Kidney epithelial cell (primary cell): ENCODE data around the gene BIRC5. TPM values are rescaled to one million over a fixed set of nuclear protein-coding genes. Genes with fewer than 3 reads are reported as not detected.
A peak's percentile ranks its signal among the peaks of the same experiment; 100 is the strongest.

Experiments
- DNase-seq: peaks from one replicate; pipeline ENCODE4 v3.0.0-alpha.2; 2010; ENCODE audit warnings: low read depth
- H3K27me3 ChIP-seq: 2 replicates; pipeline ENCODE4 v1.6.0; 2011; ENCODE audit warnings: low read length; ENCODE audit not compliant: control insufficient read depth, insufficient read depth
- H3K36me3 ChIP-seq: 2 replicates; pipeline ENCODE4 v1.5.1; 2011; ENCODE audit warnings: low read length; ENCODE audit not compliant: control insufficient read depth, insufficient read depth
- H3K4me3 ChIP-seq: 2 replicates; pipeline ENCODE4 v1.5.1; 2011; ENCODE audit warnings: low read depth, mild to moderate bottlenecking, control low read depth, low read length
- CTCF ChIP-seq: IDR thresholded peaks from 2 replicates; pipeline ENCODE4 v1.5.1; 2011; ENCODE audit warnings: mild to moderate bottlenecking, moderate library complexity, low read length, control low read depth, inconsistent platforms; ENCODE audit not compliant: insufficient read depth, poor library complexity, severe bottlenecking
- total RNA-seq: library from RNA; depleted of rRNA; stranded (reverse); fragments of >200 nt; gene quantifications from 2 replicates; pipeline ENCODE4 v1.2.3, GENCODE V29; 2015

BIRC5 gene
- total RNA-seq, 1 donor from 2014 or later, result 7.2 TPM

- H3K4me3 ChIP-seq, result no peak overlapping the region
- H3K36me3 ChIP-seq, result no peaks in the 10 kb centered on the region
- no peak for TF ChIP-seq CTCF
- H3K27me3 ChIP-seq, result peaks cover 17% of the 10 kb centered on the region
- DNase-seq, result no peak
Observed at GRCh38 chr17:78268951-78269905, 55.2 kb downstream of the BIRC5 start.

GRCh38 chr17:78269955-78270381 is 55.9 kb downstream of the BIRC5 start:
- H3K36me3 ChIP-seq, result no peaks in the 10 kb centered on the region

GRCh38 chr17:78271419-78272170 is 57.5 kb downstream of the BIRC5 start:
- TF ChIP-seq CTCF, result no peak
- DNase-seq, result no peak
- Histone ChIP-seq H3K36me3 (no peaks in the 10 kb centered on the region), H3K27me3 (peaks cover 17% of the 10 kb centered on the region), H3K4me3 (no peak overlapping the region)

More at GRCh38 chr17:78269955-78270381, 55.9 kb downstream of the BIRC5 start:
- H3K27me3 ChIP-seq, result peaks cover 17% of the 10 kb centered on the region
- DNase-seq, result no peak
- H3K4me3 ChIP-seq, result no peak overlapping the region
- no peak for TF ChIP-seq CTCF

GRCh38 chr17:78272181-78272913 is 58.3 kb downstream of the BIRC5 start:
- peak; percentile 86 for DNase-seq

GRCh38 chr17:78272914-78273258 is 58.8 kb downstream of the BIRC5 start:
- no peaks in the 10 kb centered on the region for H3K36me3 ChIP-seq
- peaks cover 17% of the 10 kb centered on the region for H3K27me3 ChIP-seq
- no peak for DNase-seq
- no peak for TF ChIP-seq CTCF
- H3K4me3 ChIP-seq, result no peak overlapping the region

More at GRCh38 chr17:78272181-78272913, 58.3 kb downstream of the BIRC5 start:
- TF ChIP-seq CTCF, result no peak
- Histone ChIP-seq H3K27me3 (peaks cover 17% of the 10 kb centered on the region), H3K36me3 (no peaks in the 10 kb centered on the region), H3K4me3 (no peak overlapping the region)
